ENCODE data around the gene CPNE9. TPM values are rescaled to one million over a fixed set of nuclear protein-coding genes. Genes with fewer than 3 reads are reported as not detected.

Gene CPNE9
- total RNA-seq, 1 donor from 2014 or later, result 0.44 TPM

GRCh38 chr3:9669277-9669676 is 34.4 kb upstream of the CPNE9 start:
- Histone ChIP-seq H3K4me3 (no peak overlapping the region), H3K36me3 (peaks cover 99% of the 10 kb centered on the region), H3K9me3 (no peaks in the 10 kb centered on the region), H3K27ac (no peak overlapping the region), H3K4me1 (peaks cover 19% of the 10 kb centered on the region), H3K27me3 (ENCODE audit: low read depth) (no peaks in the 10 kb centered on the region)
- intact Hi-C loops (cut with DNase I), result no loop called here
- DNase-seq (no peak), ATAC-seq (peak in 1 of 2 donors; percentile 6)
- TF ChIP-seq CTCF (IDR thresholded peaks at IDR 0.05), result no peak

GRCh38 chr3:9669720-9670432 is 33.8 kb upstream of the CPNE9 start:
- Histone ChIP-seq H3K27me3 (ENCODE audit: low read depth) (no peaks in the 10 kb centered on the region), H3K36me3 (peaks cover 99% of the 10 kb centered on the region), H3K4me1 (peaks cover 19% of the 10 kb centered on the region), H3K27ac (peak overlapping the region; percentile 8), H3K4me3 (no peak overlapping the region), H3K9me3 (no peaks in the 10 kb centered on the region)
- ATAC-seq (peak; percentile 87 to 94), DNase-seq (peak; percentile 63)
- TF ChIP-seq CTCF (IDR thresholded peaks at IDR 0.05), result no peak
- intact Hi-C loops (cut with DNase I), result no loop called here

- no peak for TF ChIP-seq CTCF (IDR thresholded peaks at IDR 0.05)
- no peak for ATAC-seq
- Histone ChIP-seq H3K36me3 (peaks cover 99% of the 10 kb centered on the region), H3K9me3 (no peaks in the 10 kb centered on the region), H3K4me3 (no peak overlapping the region), H3K27me3 (ENCODE audit: low read depth) (no peaks in the 10 kb centered on the region), H3K4me1 (peaks cover 19% of the 10 kb centered on the region), H3K27ac (no peak overlapping the region)
- intact Hi-C loops (cut with DNase I), result no loop called here
- DNase-seq, result no peak
These were observed 30.6 kb upstream of the CPNE9 start for GRCh38 chr3:9673082-9673481.

GRCh38 chr3:9673752-9674151 is 29.9 kb upstream of the CPNE9 start:
- intact Hi-C loops (cut with DNase I), result no loop called here
- Histone ChIP-seq H3K9me3 (no peaks in the 10 kb centered on the region), H3K36me3 (peaks cover 99% of the 10 kb centered on the region), H3K4me3 (no peak overlapping the region), H3K27me3 (ENCODE audit: low read depth) (no peaks in the 10 kb centered on the region), H3K27ac (no peak overlapping the region), H3K4me1 (peaks cover 19% of the 10 kb centered on the region)
- DNase-seq (no peak), ATAC-seq (no peak)
- TF ChIP-seq CTCF (IDR thresholded peaks at IDR 0.05), result no peak

GRCh38 chr3:9675736-9676290 is 27.8 kb upstream of the CPNE9 start:
- no peak for TF ChIP-seq CTCF (IDR thresholded peaks at IDR 0.05)
- Histone ChIP-seq H3K36me3 (peaks cover 100% of the 10 kb centered on the region), H3K27me3 (ENCODE audit: low read depth) (no peaks in the 10 kb centered on the region), H3K27ac (no peak overlapping the region), H3K4me1 (peaks cover 1% of the 10 kb centered on the region), H3K9me3 (no peaks in the 10 kb centered on the region), H3K4me3 (no peak overlapping the region)
- DNase-seq, result no peak
- intact Hi-C loops (cut with DNase I), result no loop called here
- ATAC-seq, result no peak

All from lower lobe of right lung (tissue), 2 donors.